Stimulated activated CD4-positive, alpha-beta T cell treated with anti-CD3 and anti-CD28 coated beads, Interleukin-4, amount 100 ng/mL, for 24 hours (primary cell): Measurements from ENCODE around the gene RHBG.

Experiments
- DNase-seq: peaks from one replicate; pipeline ENCODE4 v3.0.0-alpha.2; 2020

Gene RHBG

GRCh38 chr1:156428746-156429288 is 59.8 kb downstream of the RHBG start:
- DNase-seq = no peak

GRCh38 chr1:156429313-156430060 is 60.5 kb downstream of the RHBG start:
- no peak for DNase-seq

- no peak for DNase-seq
These were observed 61.3 kb downstream of the RHBG start for GRCh38 chr1:156430303-156430702.

GRCh38 chr1:156430866-156431265 is 61.9 kb downstream of the RHBG start:
- DNase-seq = no peak

GRCh38 chr1:156431366-156431765 is 62.4 kb downstream of the RHBG start:
- no peak for DNase-seq

GRCh38 chr1:156431769-156432668 is 63.0 kb downstream of the RHBG start:
- no peak for DNase-seq

- DNase-seq = no peak
These were observed 63.6 kb downstream of the RHBG start for GRCh38 chr1:156432669-156433018.

- DNase-seq = no peak
These were observed 64.0 kb downstream of the RHBG start for GRCh38 chr1:156433032-156433431.

- DNase-seq = no peak
These were observed 64.6 kb downstream of the RHBG start for GRCh38 chr1:156433602-156434001.
